Activated CD8-positive, alpha-beta T cell treated with anti-CD3 and anti-CD28 coated beads, Interleukin-2, amount 10 ng/mL, durations not matched to agents 7 days and 5 days (primary cell): Measurements from ENCODE around the gene SIAH3. TPM values are rescaled to one million over a fixed set of nuclear protein-coding genes. Genes with fewer than 3 reads are reported as not detected.

Source experiments
- ATAC-seq: fragments of 150-1000 bp; cut with Tn5 transposase; one replicate; pipeline ENCODE4 v1.10.0; 2021; ENCODE audit warnings: moderate library complexity
- CTCF ChIA-PET: fragments of 350-600 bp; sonication (Branson Sonifier 250); formaldehyde crosslinking; loops from one replicate; lab custom pipeline; 2021; ENCODE audit warnings: antibody characterized with exemption; lab: Charles Lee
- POLR2A ChIA-PET: fragments of 350-600 bp; sonication (Branson Sonifier 250); formaldehyde crosslinking; loops from one replicate; lab custom pipeline; 2021; ENCODE audit warnings: antibody characterized with exemption; lab: Charles Lee
- DNase-seq: peaks from one replicate; pipeline ENCODE4 v3.0.0-alpha.2; 2020
- H3K27ac Mint-ChIP-seq: one replicate; pipeline ENCODE4 v1.8.0; 2021; ENCODE audit warnings: mild to moderate bottlenecking, mixed read lengths
- H3K27me3 Mint-ChIP-seq: one replicate; pipeline ENCODE4 v1.8.0; 2021; ENCODE audit warnings: low read depth, mixed read lengths
- H3K36me3 Mint-ChIP-seq: one replicate; pipeline ENCODE4 v1.8.0; 2021; ENCODE audit warnings: low read depth, mixed read lengths
- H3K4me1 Mint-ChIP-seq: one replicate; pipeline ENCODE4 v1.8.0; 2021; ENCODE audit warnings: low read depth, mixed read lengths
- H3K4me3 Mint-ChIP-seq: one replicate; pipeline ENCODE4 v1.8.0; 2021; ENCODE audit warnings: mild to moderate bottlenecking, mixed read lengths
- H3K9me3 Mint-ChIP-seq: one replicate; pipeline ENCODE4 v1.8.0; 2022; ENCODE audit warnings: mixed read lengths; ENCODE audit not compliant: insufficient read depth
- total RNA-seq, 2 experiments: library from RNA; stranded (reverse); gene quantifications; one replicate each; pipeline ENCODE4 v1.2.3, GENCODE V29; 2021

The SIAH3 gene
- total RNA-seq, 2 experiments from 2014 or later, result not detected

GRCh38 chr13:45787346-45787745 lies 64.2 kb downstream of the SIAH3 start:
- no peak for ATAC-seq
- Mint-ChIP-seq H3K4me3 (no peak overlapping the region), H3K36me3 (no peaks in the 10 kb centered on the region), H3K27ac (no peak overlapping the region), H3K27me3 (peaks cover 2% of the 10 kb centered on the region), H3K9me3 (no peaks in the 10 kb centered on the region), H3K4me1 (no peaks in the 10 kb centered on the region)
- CTCF ChIA-PET, result no interaction called here
- DNase-seq, result no peak
- POLR2A ChIA-PET, result no interaction called here

GRCh38 chr13:45786293-45786920 lies 65.1 kb downstream of the SIAH3 start:
- Mint-ChIP-seq H3K4me3 (no peak overlapping the region), H3K27ac (no peak overlapping the region), H3K4me1 (no peaks in the 10 kb centered on the region), H3K36me3 (no peaks in the 10 kb centered on the region), H3K27me3 (peaks cover 2% of the 10 kb centered on the region), H3K9me3 (no peaks in the 10 kb centered on the region)
- DNase-seq (no peak), ATAC-seq (no peak)
- POLR2A ChIA-PET, result no interaction called here
- CTCF ChIA-PET, result no interaction called here

DNA sequence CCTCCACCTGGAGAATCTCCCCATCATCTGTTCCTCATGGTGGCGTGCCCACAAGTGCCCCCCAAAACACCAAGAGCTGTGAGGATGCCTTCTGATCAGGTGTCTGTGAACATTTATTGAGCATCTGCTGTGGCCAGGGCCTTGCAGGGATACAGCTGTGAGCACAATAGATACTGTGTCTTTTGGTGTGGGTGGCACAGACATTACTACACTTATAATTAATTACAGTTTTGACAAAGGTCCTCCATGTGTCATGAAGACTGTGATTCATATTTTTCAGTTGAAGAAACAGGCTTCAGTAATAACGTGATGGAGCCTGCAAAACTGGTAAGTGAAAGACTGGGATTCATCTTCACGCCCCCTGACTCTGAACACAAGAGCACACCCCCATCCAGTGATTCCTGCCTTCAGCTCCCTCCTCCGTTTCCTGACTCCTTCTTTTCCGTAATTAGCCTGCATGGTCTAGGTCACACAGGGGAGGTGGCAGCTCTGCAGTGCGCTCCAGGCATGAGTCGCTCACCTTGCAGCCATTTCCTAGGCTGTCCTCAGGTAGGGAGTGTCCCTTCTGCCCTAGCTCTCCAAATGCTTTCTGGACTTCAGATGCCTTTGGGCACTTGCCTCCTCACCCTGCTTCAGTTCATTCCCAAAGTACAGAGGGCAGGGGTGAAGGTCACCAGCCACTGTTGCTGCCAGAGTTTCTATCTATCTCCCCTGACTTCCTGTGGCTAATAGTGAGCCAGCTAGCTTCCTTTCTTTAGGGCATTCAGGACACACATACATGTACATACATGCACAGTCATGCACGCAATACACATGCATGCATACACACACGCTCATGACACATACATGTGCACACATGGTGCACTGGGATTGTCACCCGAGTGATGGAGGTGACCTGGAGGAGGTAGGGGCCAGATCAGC lies 66.5 kb downstream of the SIAH3 start:
- CTCF ChIA-PET, result no interaction called here

DNA sequence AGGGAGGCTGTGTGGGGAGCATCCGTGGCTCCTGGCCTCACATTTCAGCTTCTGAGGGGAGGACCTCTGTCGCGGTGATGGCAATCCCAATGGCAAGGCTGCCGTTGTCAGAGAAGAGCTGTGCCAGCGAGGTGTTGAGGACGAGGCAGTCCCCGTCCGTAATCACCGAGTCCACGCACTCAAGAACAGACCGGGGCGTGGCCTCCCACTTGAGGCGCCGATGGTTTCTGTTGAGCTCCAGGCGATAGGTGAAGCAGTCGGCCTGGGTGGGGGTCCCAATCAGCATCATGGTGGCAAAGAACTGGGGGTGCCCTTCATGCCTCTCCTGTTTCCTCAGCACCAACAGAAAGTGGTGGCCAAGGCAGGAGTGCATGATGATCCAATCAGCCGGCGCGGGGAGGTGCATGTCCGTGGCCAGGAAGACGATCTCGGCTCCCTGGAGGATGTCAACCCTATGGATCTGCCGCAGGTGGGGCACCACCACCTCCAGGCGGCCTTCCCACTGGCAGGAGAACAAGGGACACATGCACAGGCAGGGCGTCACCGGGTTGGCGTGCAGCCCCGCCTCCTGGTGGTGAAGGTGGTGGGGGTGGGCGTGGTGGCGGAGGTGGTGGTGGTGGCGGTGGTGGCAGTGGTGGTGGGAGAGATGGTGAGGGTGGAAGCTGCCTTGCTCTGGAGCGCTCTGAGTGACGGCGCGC lies 68.1 kb downstream of the SIAH3 start:
- POLR2A ChIA-PET, result no interaction called here
- Mint-ChIP-seq H3K4me1 (no peaks in the 10 kb centered on the region), H3K4me3 (no peak overlapping the region), H3K9me3 (no peaks in the 10 kb centered on the region), H3K36me3 (no peaks in the 10 kb centered on the region), H3K27me3 (no peaks in the 10 kb centered on the region), H3K27ac (no peak overlapping the region)
- ATAC-seq, result no peak
- CTCF ChIA-PET, result no interaction called here
- no peak for DNase-seq

More for the DNA sequence above, 66.5 kb downstream of the SIAH3 start:
- H3K27ac Mint-ChIP-seq, result no peak overlapping the region
- H3K4me1 Mint-ChIP-seq, result no peaks in the 10 kb centered on the region
- POLR2A ChIA-PET, result no interaction called here
- no peaks in the 10 kb centered on the region for H3K36me3 Mint-ChIP-seq
- no peaks in the 10 kb centered on the region for H3K9me3 Mint-ChIP-seq
- no peak for DNase-seq
- H3K27me3 Mint-ChIP-seq, result peaks cover 2% of the 10 kb centered on the region
- no peak overlapping the region for H3K4me3 Mint-ChIP-seq
- no peak for ATAC-seq

- no peak overlapping the region for H3K4me3 Mint-ChIP-seq
- H3K36me3 Mint-ChIP-seq, result no peaks in the 10 kb centered on the region
- ChIA-PET CTCF (no interaction called here), POLR2A (no interaction called here)
- no peak for DNase-seq
- H3K27me3 Mint-ChIP-seq, result no peaks in the 10 kb centered on the region
- H3K4me1 Mint-ChIP-seq, result no peaks in the 10 kb centered on the region
- ATAC-seq, result no peak
- H3K9me3 Mint-ChIP-seq, result no peaks in the 10 kb centered on the region
- H3K27ac Mint-ChIP-seq, result no peak overlapping the region
Observed at GRCh38 chr13:45782327-45783045, 69.1 kb downstream of the SIAH3 start.

- ATAC-seq, result no peak
- Mint-ChIP-seq H3K4me1 (no peaks in the 10 kb centered on the region), H3K36me3 (no peaks in the 10 kb centered on the region), H3K4me3 (no peak overlapping the region), H3K27ac (no peak overlapping the region), H3K9me3 (no peaks in the 10 kb centered on the region), H3K27me3 (no peaks in the 10 kb centered on the region)
- ChIA-PET POLR2A (no interaction called here), CTCF (no interaction called here)
- DNase-seq, result no peak
Observed at GRCh38 chr13:45781553-45782326, 69.8 kb downstream of the SIAH3 start.

DNA sequence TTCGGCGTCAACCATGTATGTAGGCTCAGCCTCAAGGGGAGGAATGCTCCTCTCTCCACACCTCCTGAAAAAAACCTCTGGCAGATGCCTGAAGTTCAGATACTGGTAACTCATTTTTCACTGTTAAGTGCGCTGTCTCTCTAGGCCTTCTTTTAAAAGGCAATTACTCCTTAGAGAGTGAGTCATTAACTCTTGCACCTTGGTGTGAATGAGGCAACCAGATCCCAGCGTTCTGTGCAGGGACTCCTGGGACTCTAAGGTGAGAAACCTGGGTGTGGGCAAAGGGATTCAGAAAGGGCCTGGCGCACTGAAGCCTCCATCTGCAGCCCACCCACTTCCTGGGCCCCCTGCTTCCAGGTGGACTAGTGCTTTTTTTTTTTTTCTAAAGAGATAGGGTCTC lies 71.7 kb downstream of the SIAH3 start:
- H3K4me3 Mint-ChIP-seq, result no peak overlapping the region
- H3K27ac Mint-ChIP-seq, result no peak overlapping the region
- no peaks in the 10 kb centered on the region for H3K36me3 Mint-ChIP-seq
- ATAC-seq (no peak), DNase-seq (no peak)
- POLR2A ChIA-PET, result no interaction called here
- no peaks in the 10 kb centered on the region for H3K4me1 Mint-ChIP-seq
- H3K9me3 Mint-ChIP-seq, result no peaks in the 10 kb centered on the region
- H3K27me3 Mint-ChIP-seq, result peaks cover 3% of the 10 kb centered on the region
- CTCF ChIA-PET, result no interaction called here

DNA sequence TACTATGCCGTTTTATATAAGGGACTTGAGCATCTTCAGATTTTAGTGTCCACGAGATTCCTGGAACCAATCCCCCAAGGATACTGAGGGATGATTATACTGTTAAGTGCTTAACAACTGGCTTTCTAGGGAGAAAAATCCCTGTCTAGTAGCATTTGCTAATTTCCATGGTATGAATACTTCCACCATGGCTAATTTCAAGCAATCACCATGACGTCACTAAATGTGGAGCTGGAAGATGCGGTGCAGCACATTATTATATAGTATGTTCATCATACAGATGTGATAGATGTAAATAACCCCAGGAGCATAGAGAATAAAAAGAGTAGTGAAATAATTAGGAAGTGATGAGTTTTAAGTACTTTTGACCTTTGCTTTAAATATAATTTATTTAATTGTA lies 72.7 kb downstream of the SIAH3 start:
- ChIA-PET POLR2A (no interaction called here), CTCF (no interaction called here)

GRCh38 chr13:45776748-45777147 lies 74.8 kb downstream of the SIAH3 start:
- Mint-ChIP-seq H3K27ac (no peak overlapping the region), H3K27me3 (peaks cover 7% of the 10 kb centered on the region), H3K36me3 (no peaks in the 10 kb centered on the region), H3K4me1 (no peaks in the 10 kb centered on the region), H3K9me3 (no peaks in the 10 kb centered on the region), H3K4me3 (no peak overlapping the region)
- ATAC-seq, result no peak
- DNase-seq, result no peak
- ChIA-PET CTCF (no interaction called here), POLR2A (no interaction called here)

More for the DNA sequence above, 72.7 kb downstream of the SIAH3 start:
- H3K4me1 Mint-ChIP-seq, result no peaks in the 10 kb centered on the region
- no peak for ATAC-seq
- DNase-seq, result no peak
- H3K9me3 Mint-ChIP-seq, result no peaks in the 10 kb centered on the region
- no peak overlapping the region for H3K4me3 Mint-ChIP-seq
- no peak overlapping the region for H3K27ac Mint-ChIP-seq
- H3K27me3 Mint-ChIP-seq, result peaks cover 4% of the 10 kb centered on the region
- H3K36me3 Mint-ChIP-seq, result no peaks in the 10 kb centered on the region

- H3K9me3 Mint-ChIP-seq, result no peaks in the 10 kb centered on the region
- ChIA-PET POLR2A (no interaction called here), CTCF (no interaction called here)
- DNase-seq, result no peak
- H3K4me1 Mint-ChIP-seq, result no peaks in the 10 kb centered on the region
- ATAC-seq, result no peak
- no peaks in the 10 kb centered on the region for H3K36me3 Mint-ChIP-seq
- peaks cover 7% of the 10 kb centered on the region for H3K27me3 Mint-ChIP-seq
- no peak overlapping the region for H3K27ac Mint-ChIP-seq
- H3K4me3 Mint-ChIP-seq, result no peak overlapping the region
Observed at GRCh38 chr13:45775401-45775963, 76.1 kb downstream of the SIAH3 start.

GRCh38 chr13:45773944-45774343 lies 77.6 kb downstream of the SIAH3 start:
- CTCF ChIA-PET, result no interaction called here
- ATAC-seq (no peak), DNase-seq (no peak)
- H3K4me3 Mint-ChIP-seq, result no peak overlapping the region
- POLR2A ChIA-PET, result no interaction called here
- no peaks in the 10 kb centered on the region for H3K9me3 Mint-ChIP-seq
- H3K27ac Mint-ChIP-seq, result no peak overlapping the region
- H3K27me3 Mint-ChIP-seq, result peaks cover 7% of the 10 kb centered on the region
- no peaks in the 10 kb centered on the region for H3K4me1 Mint-ChIP-seq
- no peaks in the 10 kb centered on the region for H3K36me3 Mint-ChIP-seq
